HPDE6-E6E7 (cell line): ENCODE results near the gene RAI14.
"Not testable (repeated sequence)": the region's sequence is repeated elsewhere in the genome, so short reads cannot be mapped to it uniquely, and the experiment has no call there.

ENCODE experiments used
- DNase-seq: peaks from one replicate; pipeline ENCODE4 v3.0.0; 2011; ENCODE audit warnings: missing footprints; ENCODE audit errors: extremely low spot score

The RAI14 gene

DNA sequence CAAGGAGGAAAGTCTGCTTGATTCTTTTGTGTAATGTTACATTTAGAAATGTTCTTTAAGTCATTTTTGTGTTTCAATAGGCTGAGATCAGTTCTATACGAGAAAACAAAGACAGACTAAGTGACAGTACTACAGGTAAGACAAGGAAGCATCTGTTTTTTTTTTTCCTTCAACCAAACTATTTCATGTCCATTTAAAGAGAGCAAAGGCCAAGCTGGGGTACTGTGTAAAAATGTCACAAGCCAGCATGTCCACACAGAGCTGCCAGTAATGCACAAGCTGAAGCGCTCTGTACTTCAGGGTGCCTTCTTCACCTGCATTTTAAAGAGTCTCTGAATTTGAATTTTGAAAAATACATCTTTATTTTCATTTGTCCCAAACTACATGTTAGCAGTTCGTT, 162.6 kb downstream of the RAI14 start:
- no peak for DNase-seq

DNA sequence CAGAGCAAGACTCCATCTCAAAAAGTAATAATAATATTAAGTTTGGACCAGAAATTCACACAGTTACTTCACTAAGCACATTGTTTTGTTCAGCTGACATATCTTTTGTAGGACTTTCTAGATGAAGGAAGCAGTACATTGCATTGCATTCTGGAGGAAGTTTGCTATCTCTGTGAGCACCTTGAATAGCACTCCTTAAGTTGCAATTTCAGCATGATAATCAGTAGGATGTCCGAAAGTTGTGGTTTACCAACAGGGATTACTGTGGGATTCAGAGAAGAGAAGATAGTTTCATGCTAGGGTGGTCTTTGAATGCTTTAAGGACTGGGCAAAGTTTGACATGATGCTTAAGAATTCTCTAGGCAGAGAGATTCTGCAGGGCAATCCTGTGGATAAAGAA, 164.5 kb downstream of the RAI14 start:
- DNase-seq, result no peak

DNA sequence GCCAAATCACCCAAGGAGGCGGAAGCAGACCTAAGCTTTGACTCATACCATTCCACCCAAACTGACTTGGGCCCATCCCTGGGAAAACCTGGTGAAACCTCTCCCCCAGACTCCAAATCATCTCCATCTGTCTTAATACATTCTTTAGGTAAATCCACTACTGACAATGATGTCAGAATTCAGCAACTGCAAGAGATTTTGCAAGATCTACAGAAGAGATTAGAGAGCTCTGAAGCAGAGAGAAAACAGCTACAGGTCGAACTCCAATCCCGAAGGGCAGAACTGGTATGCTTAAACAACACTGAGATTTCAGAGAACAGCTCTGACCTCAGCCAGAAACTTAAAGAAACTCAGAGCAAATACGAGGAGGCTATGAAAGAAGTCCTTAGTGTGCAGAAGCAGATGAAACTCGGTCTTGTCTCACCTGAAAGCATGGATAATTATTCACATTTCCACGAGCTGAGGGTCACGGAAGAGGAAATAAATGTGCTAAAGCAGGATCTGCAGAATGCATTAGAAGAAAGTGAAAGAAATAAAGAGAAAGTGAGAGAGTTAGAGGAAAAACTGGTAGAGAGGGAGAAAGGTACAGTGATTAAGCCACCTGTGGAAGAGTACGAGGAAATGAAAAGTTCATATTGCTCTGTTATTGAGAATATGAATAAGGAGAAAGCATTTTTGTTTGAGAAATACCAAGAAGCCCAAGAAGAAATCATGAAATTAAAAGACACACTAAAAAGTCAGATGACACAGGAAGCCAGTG, 167.0 kb downstream of the RAI14 start:
- no peak for DNase-seq

DNA sequence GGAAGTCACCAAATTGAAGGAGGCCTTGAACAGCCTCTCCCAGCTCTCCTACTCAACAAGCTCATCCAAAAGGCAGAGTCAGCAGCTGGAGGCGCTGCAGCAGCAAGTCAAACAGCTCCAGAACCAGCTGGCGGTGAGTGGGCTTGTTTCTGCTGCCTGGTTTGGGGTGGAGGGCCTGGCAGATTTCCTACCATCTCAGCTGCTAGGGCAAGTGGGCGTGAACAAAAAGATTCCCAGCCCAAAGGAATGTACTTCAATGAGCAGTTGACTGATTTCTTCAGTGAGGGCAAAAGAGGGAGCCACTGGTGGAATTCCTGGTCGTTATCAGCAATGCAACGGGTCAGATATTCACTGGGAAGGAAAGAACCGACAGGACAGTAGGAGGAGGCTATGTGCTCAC, 170.2 kb downstream of the RAI14 start:
- no peak for DNase-seq

DNA sequence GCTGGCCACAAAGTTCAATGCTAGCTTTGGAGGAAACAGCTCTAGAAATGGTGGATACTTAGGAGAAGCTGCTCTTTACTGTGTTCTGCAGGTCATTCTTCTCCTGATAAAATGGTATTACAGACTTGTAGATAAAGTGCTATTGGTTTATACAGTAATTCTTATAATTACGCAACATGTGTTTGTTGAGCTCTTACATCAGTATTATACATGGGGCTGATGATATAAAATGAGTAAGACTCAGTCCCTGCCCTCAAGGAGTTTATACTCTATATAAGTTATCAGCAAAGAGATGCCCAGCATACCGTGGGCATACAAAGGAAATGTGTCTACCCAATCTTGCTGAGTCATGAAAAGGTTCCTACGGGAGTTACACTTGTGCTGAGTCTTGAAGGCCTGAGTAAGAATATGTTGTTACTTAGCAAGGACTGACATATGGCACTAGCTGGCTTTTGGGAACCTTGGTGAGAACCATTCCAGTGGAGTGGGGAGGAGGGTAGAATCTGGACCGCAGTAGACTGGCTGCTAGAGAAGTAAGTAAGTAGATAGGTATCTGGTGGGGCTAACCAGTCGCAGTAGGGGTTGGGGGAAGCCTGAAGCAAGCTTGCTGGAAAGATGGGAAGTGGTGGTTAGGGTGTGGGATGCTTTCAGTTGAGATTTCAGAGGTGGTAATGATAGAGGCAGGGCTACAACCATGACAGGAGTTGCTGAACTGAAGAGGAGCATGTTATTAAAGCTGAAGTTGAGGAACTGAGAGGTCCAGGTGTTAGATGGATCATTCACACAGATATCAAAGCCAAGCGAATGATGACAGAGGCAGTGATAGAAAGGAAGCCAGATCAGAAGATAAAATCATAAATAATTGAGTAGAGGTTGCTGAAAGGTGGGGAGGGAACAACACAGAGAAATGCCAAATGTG, 171.7 kb downstream of the RAI14 start:
- no peak for DNase-seq

DNA sequence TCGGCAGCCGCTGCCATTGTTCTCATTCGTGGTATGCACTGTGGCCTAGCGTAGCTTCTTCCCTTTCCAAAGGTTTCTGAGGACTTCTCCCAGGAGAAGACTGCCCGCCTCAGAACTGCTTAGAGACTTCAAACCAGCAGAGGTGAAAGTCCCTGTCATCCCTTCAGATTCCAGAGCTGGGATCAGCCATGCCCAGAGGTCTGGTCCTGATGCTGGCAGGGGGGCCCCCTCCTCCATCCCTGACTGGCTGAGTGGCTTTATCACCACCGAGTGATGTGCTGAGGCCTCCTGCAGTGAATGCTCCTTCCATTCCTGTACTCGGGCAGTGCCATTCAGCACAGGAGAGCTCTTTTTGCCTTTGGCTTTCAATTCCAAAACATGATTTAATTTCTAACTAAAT, 174.7 kb downstream of the RAI14 start:
- not testable (repeated sequence) for DNase-seq

DNA sequence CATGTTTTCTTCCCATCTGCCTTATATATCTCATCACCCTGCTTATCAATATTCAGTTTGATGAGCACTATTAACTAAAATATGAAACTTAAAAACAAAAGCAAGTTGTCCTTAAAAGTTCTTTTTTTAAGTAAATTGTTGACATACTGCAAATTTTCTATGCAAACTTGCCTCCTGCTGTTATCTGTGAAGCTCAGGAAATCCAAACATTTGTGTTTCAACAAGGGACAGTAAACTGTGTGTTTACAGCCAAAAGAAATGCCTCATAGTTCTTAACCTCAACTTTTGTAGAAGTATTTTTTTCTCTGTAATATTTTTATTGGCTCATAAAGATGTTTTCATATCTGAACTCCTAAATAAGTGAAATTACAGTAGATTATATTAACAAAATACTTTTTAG, 175.2 kb downstream of the RAI14 start:
- no peak for DNase-seq

DNA sequence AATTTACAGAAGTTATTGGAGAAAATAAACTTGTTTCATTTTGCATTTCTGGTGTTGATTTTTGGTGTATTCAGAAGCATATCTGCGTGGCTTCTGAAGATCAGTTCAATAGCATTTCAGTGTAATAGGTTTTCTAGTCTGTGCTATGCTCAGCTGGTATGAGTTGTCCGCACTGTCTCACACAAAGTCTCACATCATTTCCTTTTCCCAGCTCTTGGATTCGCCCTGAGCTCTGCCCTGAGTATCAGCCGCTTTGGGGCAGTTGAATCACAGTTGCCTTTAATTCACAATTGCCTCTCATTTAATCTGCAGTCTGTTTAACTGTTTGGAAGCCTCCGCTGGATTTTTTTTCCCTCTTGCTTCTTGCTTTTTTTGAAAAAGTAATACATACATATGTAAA, 176.4 kb downstream of the RAI14 start:
- no peak for DNase-seq

DNA sequence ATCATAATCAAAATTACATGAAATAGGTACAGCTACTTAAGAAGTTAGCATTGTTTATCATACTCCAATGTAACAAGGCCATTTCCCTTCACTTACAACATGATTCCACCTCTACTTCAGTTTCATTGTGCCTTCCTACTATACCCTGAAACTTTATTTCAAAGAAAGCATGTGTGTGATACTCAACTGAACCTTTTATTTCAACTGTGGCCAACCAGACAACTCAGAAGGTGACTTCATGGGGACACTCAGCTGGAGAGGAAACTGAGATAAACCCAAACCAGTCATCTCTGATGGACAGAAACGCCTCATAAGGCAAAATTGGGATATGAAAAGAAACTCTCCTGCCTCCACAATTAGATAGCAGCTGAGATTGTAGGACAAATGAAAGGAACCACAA, 177.0 kb downstream of the RAI14 start:
- DNase-seq, result no peak

DNA sequence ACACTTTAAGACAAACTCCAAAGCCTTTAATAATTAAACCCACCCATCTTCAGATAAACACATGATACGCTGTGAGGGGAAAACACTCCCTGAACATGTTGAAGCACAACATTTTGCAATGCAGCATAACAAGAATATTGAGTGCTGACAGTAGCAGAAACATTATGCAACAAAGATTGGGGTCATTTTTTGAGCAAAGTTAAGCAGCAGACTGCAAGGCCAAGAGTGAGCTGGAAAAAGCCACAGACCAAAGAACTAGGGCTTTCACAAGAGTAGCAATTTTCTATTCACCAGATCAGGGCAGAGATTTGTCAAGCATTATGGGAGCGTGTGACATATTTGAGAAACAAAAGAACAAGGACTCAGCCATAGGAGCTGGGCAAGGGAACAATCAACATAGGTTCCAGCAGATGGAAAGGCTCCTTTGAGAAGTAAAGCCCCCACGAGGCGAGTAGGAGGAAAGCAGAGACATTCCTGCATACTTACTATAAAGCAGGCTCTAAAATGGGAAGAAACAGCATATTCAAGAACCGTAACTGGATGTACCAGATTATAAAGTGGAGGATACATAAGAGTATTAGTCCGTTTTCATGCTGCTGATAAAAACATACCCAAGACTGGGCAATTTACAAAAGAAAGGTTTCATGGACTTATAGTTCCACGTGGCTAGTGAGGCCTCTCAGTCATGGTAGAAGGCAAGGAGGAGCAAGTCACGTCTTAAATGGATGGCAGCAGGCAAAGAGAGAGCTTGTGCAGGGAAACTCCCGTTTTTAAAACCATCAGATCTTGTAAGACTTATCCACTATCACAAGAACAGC, 178.1 kb downstream of the RAI14 start:
- no peak for DNase-seq

DNA sequence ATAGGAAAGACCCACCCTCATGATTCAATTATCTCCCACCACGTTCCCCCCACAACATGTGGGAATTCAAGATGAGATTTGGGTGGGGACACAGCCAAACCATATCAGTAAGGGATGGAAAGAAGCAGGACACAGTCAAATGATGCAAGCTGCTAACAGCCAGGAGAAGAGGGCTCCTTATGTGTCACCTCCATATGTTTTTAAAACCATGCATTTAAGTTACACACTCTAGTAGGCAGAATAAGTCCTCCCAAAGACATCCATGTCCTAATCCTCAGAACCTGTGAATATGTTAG, 178.6 kb downstream of the RAI14 start:
- DNase-seq, result no peak

DNA sequence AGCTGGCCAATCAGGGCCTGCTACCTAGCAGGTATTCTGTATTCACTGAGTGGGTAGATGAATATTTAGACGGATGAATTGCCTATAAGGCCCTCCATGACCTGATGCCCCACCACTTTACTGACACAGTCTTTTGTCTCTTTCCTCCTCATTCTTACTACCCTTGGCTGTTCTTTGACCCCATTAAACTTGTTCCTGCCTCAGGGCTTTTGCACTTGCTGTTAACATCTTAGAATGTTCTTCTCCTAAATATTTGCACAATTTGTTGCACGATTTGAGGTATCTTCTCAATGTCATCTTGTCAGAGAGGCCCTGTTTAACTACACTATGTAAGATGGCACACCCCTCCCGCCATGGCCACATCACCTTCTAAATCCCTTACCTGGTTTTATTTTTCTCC, 179.5 kb downstream of the RAI14 start:
- DNase-seq, result no peak

DNA sequence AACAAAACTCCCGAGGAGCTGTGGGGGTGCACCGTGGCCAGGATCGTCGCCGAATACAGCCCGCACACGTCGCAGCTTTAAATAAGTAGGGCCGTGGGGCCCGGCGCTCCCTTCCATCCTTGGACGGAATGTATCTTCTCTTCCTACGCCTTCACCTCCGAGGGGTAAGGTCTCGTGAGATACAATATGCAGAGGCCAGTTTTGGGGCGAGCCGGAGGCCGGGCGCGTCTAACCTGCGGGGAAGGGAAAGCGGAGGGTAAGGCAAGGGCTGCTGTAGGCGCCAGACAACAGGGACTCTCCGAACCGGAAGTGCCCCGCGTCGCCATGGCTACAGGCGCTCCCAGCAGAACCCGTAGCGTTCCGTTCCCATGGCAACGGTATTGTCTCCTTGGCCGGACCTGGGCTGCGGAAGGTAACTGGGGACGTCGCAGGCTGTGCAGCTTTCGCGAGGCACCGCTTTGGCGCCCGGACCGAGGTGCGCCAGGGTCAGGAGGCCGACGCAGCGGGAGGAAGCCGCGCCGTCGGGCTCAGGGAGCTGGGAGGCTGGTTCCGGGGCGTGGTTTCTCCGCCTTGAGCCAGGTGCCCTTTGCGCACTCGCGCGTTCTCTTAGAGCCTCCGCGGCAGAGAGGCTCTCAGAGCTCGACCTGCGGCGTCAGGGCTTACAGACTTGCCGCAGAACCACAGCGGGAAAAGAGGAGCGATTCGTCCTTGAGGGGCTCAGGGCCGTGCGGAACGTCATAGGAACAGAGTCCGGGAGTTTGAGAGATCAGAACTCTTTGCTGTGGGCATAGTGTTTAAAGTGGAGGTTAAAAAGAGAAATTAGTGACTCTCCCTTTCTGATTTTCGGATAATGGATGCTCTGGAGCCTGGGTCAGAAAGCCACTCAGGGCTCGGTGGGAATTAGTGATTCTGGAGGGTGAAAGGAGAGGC, 182.9 kb downstream of the RAI14 start, which contains the start of gene TTC23L:
Gene TTC23L, plus strand, starts transcription at position 380 of the 930 bp plus-strand sequence. CDS start 1,508 bp downstream, outside the sequence.
- DNase-seq, result peak; percentile 85

DNA sequence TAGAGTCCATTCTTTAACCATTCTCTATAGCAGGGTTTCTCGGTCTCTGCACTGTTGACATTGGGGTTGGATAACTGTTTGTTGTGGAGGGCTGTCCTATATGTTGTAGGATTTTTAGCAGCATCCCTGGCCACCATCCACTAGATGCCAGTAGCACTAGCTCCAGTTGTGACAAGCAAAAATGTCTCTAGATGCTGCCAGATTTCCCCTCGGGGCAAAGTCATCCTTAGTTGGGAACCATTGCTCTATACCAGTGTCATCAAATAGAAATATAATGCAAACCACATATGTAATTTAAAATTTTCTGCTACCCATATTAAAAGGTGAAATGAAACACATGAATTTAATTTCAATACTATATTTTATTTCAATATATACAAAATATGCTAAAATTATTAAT, 185.7 kb downstream of the RAI14 start:
- DNase-seq, result no peak

DNA sequence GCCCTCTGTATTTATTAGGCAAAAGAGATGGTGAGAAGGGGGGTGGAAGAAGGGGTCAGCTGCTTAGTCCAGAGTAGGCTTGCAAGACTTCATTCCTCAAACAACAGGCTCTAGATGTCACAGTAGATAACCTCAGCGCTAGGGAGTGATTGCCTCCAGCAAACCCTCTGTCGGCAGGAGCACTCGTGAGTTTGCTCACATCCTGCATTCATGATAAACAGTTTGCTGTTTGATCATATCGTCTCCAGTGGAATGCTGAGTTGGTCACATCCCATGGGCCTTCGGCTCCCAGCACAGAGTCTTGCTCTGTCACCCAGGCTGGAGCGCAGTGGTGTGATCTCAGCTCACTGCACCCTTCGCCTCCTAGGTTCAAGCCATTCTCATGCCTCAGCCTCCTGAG, 186.4 kb downstream of the RAI14 start:
- DNase-seq, result no peak

DNA sequence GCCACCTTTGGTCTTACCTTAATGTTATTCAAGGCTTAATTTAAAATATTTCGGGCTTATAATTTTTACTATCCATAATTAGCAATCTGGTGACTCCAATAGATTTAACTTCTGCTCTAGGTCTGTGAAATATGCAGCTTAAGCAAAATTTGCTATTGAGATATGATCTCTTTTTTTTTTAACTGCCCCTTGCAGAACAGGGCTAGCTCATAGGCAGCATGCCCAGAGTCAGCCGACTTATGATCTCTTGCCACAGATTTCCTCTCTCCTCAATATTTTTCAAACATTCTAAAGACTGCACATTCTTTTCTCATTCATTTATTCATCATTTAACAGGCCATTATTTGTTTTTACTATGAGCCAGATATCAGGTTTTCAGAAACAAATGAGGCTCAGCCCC, 187.4 kb downstream of the RAI14 start:
- no peak for DNase-seq

DNA sequence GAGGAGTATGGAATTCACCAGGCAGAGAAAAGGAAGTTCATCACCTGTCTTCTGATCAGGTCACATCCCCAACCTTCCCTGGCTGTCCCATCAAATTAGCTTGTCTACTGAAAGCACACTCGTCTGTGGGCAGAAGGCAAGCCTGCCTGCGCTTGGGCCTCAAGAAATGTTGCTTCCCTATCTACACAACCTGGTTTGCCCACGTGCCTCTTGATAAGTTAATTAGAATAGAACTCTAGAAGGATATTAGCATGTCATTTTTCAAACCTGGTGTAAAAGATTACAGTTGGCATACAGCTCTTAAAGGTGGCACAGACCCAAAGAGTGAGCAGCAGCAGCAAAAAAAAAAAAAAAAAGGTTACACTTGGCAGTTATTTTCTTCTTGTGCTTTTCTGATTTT, 188.0 kb downstream of the RAI14 start:
- DNase-seq, result no peak

DNA sequence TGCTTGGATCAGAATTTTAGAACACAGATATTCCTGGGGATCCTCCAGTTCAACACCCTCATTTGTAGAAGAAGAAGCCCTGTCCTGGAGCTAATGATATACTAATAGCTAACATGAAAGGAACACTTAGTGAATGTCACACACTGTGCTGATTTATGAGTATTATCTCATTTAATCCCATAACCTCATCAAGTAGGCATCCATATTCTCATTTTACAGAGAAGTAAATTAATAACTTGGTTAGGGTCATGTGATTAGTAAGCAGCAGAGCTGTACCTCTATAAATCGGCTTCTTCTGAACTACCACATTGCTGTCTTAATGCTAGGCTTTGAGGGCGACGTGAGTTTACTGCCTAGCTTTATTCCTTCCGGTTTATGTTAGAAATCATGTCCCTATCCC, 188.9 kb downstream of the RAI14 start:
- no peak for DNase-seq

DNA sequence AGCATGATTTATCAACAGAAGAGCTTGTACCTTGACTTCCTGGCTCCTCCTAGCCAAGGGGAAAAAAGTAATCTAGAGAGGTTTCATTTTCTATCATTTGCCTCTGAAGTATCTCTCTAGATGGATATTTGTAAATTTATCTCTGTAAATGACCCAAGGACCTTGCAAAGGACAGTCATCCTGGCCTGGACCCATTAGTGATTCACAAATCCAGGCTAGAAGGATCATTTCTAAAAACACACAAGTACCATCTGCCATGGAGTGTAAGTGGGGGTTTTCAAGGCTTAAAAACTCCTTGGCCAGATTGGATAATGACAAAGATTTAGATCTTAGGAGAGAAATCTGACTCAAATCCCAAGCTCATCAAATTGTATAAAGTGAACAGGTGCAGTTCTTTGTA, 190.9 kb downstream of the RAI14 start:
- DNase-seq, result no peak

DNA sequence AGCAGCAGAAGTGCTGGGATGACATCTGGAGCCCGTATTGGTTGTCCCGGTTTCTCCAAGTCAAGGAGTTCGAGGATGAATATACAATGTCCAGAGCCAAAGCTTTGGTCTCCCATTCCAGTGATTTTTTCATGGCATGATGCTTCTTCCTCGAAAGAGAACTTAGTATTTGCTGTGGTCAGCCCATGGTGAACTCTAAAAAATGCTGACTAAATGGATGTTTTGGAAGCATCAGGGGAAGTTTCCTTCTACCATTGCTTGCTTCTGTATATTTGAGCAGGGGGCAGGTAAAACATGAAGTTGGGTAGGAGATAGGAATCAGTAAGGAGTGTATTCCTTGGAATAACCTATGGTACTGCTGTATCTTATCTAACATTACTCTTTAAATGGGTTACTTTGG, 191.4 kb downstream of the RAI14 start:
- no peak for DNase-seq

DNA sequence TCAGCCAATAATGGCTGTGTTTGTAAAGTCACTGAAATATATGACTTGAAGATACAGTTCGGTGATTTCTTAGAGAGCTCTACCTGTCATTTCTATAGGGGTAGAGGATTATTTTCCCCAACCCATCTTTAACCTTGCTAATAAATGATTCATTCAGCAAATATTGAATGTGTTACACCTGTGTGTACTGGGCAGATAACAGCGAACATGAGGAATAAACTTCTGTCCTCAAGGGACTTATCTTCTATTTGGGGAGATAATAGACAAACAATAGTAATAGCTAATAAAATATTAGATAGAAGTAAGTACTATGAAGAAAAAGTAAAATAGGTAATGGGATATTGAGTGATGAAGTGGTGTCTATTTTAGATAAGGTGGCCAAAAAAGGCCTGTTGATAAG, 192.1 kb downstream of the RAI14 start:
- DNase-seq, result no peak
